Gastroesophageal sphincter (tissue), 4 donors: ENCODE results near the gene RIPK4. TPM values are rescaled to one million over a fixed set of nuclear protein-coding genes. Genes with fewer than 3 reads are reported as not detected.

Experiments
- ATAC-seq: fragments of 150-250 bp; one replicate; pipeline ENCODE4 v1.9.1; 2016; ENCODE audit warnings: mild to moderate bottlenecking, moderate library complexity
- H3K27ac ChIP-seq, 4 donors: fragments of 200-600 bp; sonication (generic) in 3 of 4; 1 replicate in 3 of 4; 2 replicates in 1 of 4; pipeline ENCODE4 v1.5.1; 2016 to 2019
- H3K27me3 ChIP-seq: fragments of 200-600 bp; sonication (generic); one replicate; pipeline ENCODE4 v1.5.1; 2019
- H3K36me3 ChIP-seq, 2 donors: fragments of 200-600 bp; sonication (generic); one replicate each; pipeline ENCODE4 v1.5.1; 2019; ENCODE audit warnings: control low read depth in 1 of 2
- H3K4me1 ChIP-seq, 3 donors: fragments of 200-600 bp; sonication (generic); 1 replicate in 2 of 3; 2 replicates in 1 of 3; pipeline ENCODE4 v1.5.1; 2016 to 2019; ENCODE audit warnings: control low read depth in 2 of 3
- H3K4me3 ChIP-seq, 2 donors: fragments of 200-600 bp; sonication (generic); one replicate each; pipeline ENCODE4 v1.5.1; 2019; ENCODE audit warnings: mild to moderate bottlenecking in 1 of 2, moderate library complexity in 1 of 2
- H3K9me3 ChIP-seq, 3 donors: fragments of 200-600 bp; sonication (generic); one replicate each; pipeline ENCODE4 v1.5.1; 2017 to 2019; ENCODE audit warnings: control low read depth in 2 of 3
- EP300 ChIP-seq: sonication (generic); formaldehyde crosslinking; IDR thresholded peaks from one replicate; pipeline ENCODE4 v1.6.1; 2017; ENCODE audit warnings: antibody characterized with exemption, mild to moderate bottlenecking
- POLR2A ChIP-seq, 2 donors: fragments of 450-650 bp; IDR thresholded peaks; one replicate each; pipeline ENCODE4 v1.6.1; 2017; ENCODE audit warnings: antibody characterized with exemption in 2 of 2, mild to moderate bottlenecking in 2 of 2, moderate library complexity in 1 of 2
- POLR2AphosphoS5 ChIP-seq: sonication (generic); formaldehyde crosslinking; IDR thresholded peaks from one replicate; pipeline ENCODE4 v1.6.1; 2017; ENCODE audit warnings: antibody characterized with exemption
- WGBS, 2 donors: methylation state at CpG; one replicate each; pipeline ENCODE4 v1.1.5; 2018; ENCODE audit warnings: low coverage in 1 of 2; 5-methylcytosine and 5-hydroxymethylcytosine counted together
- total RNA-seq, 4 donors: library from RNA; depleted of rRNA; stranded (reverse); fragments of >200 nt; gene quantifications; one replicate each; pipeline ENCODE4 v1.1.0, GENCODE V29; 2016
- TF ChIP-seq, protein P1 (sequence below), 4 experiments: fragments of 200-600 bp in 2 of 4; fragments of 450-650 bp in 2 of 4; sonication (generic) in 1 of 4; IDR thresholded peaks; one replicate each; pipeline ENCODE4 v1.5.1; 2017 to 2019; ENCODE audit warnings: antibody characterized with exemption in 4 of 4, mild to moderate bottlenecking in 2 of 4, moderate library complexity in 2 of 4

The RIPK4 gene
- total RNA-seq, 4 donors from 2014 or later: 0.40 to 5.8 (median 1.5) TPM

DNA sequence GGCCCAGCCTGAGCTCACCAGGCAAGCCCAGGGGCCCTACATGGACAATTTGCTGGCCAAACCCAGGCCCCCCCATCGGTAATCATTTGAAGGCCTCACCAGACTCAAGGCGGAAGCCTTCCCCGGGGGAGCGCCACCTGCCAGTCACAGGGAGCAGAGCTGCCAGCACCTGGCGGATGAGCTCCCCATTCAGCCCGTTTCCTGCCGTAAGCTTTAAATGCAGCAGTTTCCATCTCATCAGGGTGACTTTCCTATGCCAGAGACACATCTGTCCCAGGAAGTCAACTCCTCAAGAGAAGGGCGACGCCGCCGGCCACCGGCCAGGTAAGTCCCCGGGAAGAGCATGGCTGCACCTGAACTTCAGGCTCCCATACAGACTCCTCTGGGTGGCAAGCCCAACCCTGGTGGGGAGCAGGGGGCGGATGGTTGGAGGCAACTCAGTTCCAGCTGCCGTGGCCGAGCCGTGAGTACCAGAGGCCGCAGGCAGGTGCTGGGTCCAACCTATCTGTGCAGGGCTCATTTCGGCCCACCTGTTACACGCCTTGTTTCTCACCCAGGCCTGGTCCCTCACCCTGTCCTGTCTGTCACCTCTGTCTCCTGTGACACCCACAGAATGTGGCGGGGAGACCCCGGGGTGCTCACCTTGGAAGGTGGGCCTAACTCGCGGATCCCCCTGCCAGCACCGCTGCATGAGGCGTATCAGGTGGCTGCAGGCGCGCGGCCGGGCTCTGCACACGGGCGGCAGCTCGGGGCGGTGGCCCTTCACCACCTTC, 20.7 kb downstream of the RIPK4 start:
- no CpG with 5 or more reads among the region's 34 CpGs for WGBS, 2 donors
- ATAC-seq: no peak
- H3K36me3 ChIP-seq: no peaks in the 10 kb centered on the region
- H3K4me1 ChIP-seq: no peaks in the 10 kb centered on the region
- H3K9me3 ChIP-seq: no peaks in the 10 kb centered on the region
- TF ChIP-seq, protein P1, sequence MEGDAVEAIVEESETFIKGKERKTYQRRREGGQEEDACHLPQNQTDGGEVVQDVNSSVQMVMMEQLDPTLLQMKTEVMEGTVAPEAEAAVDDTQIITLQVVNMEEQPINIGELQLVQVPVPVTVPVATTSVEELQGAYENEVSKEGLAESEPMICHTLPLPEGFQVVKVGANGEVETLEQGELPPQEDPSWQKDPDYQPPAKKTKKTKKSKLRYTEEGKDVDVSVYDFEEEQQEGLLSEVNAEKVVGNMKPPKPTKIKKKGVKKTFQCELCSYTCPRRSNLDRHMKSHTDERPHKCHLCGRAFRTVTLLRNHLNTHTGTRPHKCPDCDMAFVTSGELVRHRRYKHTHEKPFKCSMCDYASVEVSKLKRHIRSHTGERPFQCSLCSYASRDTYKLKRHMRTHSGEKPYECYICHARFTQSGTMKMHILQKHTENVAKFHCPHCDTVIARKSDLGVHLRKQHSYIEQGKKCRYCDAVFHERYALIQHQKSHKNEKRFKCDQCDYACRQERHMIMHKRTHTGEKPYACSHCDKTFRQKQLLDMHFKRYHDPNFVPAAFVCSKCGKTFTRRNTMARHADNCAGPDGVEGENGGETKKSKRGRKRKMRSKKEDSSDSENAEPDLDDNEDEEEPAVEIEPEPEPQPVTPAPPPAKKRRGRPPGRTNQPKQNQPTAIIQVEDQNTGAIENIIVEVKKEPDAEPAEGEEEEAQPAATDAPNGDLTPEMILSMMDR (IDR thresholded peaks at IDR 0.05): no peak
- TF ChIP-seq POLR2A (IDR thresholded peaks at IDR 0.05): no peak
- no peak for TF ChIP-seq POLR2AphosphoS5
- TF ChIP-seq EP300: no peak
- peaks cover 71% of the 10 kb centered on the region for H3K27me3 ChIP-seq
- H3K4me3 ChIP-seq: no peak overlapping the region
- H3K27ac ChIP-seq: no peak overlapping the region

- no peaks in the 10 kb centered on the region for H3K36me3 ChIP-seq
- TF ChIP-seq, protein P1 (IDR thresholded peaks at IDR 0.05): no peak
- TF ChIP-seq EP300 (no peak), POLR2AphosphoS5 (no peak), POLR2A (IDR thresholded peaks at IDR 0.05) (no peak)
- no peak overlapping the region for H3K27ac ChIP-seq
- no peaks in the 10 kb centered on the region for H3K9me3 ChIP-seq
- peaks cover 63% of the 10 kb centered on the region for H3K27me3 ChIP-seq
- no peak for ATAC-seq
- H3K4me1 ChIP-seq: no peaks in the 10 kb centered on the region
- no peak overlapping the region for H3K4me3 ChIP-seq
- WGBS, 2 donors: 81 to 100% methylated on average over 1 to 12 of the region's 25 CpGs
Measured at GRCh38 chr21:41745026-41745820, 21.6 kb downstream of the RIPK4 start.

GRCh38 chr21:41744028-41744930, 22.6 kb downstream of the RIPK4 start:
- H3K36me3 ChIP-seq: no peaks in the 10 kb centered on the region
- no peak overlapping the region for H3K4me3 ChIP-seq
- peaks cover 55% of the 10 kb centered on the region for H3K27me3 ChIP-seq
- ATAC-seq: no peak
- no peak for TF ChIP-seq POLR2A (IDR thresholded peaks at IDR 0.05)
- TF ChIP-seq POLR2AphosphoS5: no peak
- TF ChIP-seq EP300: no peak
- H3K4me1 ChIP-seq: no peaks in the 10 kb centered on the region
- 51% methylated on average over 2 of the region's 43 CpGs; no CpG with 5 or more reads in 1 of the 2 donors for WGBS, 2 donors
- H3K9me3 ChIP-seq: no peaks in the 10 kb centered on the region
- no peak overlapping the region for H3K27ac ChIP-seq

DNA sequence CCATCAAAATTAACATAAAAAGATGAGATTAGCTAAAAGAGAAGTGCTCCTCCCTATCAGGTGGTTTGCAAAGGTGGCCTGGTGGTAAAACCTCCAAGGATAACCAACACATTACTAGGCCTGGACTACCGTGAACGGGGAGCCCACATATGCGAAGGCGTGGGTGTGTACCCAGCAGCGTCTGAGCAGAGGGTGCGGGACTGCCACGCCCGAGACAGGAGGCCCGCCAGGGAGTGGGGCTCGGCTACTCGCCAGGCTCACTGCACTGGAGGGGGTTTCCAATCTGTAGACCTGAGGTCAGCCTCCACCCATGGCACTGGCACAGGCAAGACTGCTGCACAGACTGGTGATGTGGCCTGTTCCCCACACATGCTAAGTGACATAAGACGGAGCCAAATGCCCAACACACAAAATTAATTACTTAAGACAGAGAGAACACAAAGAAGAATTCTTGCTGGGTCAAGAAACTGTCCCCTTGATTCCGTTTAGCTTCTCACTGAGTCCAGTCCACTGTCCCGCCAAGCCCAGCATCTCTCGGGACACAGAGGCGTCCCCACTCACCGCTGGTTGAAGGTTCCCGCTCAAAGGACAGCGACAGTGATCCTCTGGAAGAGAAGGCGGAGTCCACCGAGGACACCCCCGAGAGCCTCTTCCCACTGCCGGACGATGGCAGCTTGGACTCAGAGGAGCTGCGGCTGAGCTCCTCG, 23.4 kb downstream of the RIPK4 start:
- Histone ChIP-seq H3K36me3 (no peaks in the 10 kb centered on the region), H3K9me3 (peaks cover 0 to 3% (median 0%) of the 10 kb centered on the region in 3 donors), H3K27ac (no peak overlapping the region), H3K27me3 (peaks cover 47% of the 10 kb centered on the region), H3K4me1 (no peaks in the 10 kb centered on the region), H3K4me3 (no peak overlapping the region)
- TF ChIP-seq EP300 (no peak), POLR2A (IDR thresholded peaks at IDR 0.05) (no peak), POLR2AphosphoS5 (no peak)
- TF ChIP-seq, protein P1 (IDR thresholded peaks at IDR 0.05): no peak
- no peak for ATAC-seq
- 80 to 86% methylated on average over 6 to 9 of the region's 26 CpGs for WGBS, 2 donors
